H9 (cell line): Measurements from ENCODE around the gene CAND2. TPM values are rescaled to one million over a fixed set of nuclear protein-coding genes. Genes with fewer than 3 reads are reported as not detected.

Experiments
- DNase-seq: peaks from one replicate; pipeline ENCODE4 v3.0.0-alpha.2; 2017
- H2AFZ ChIP-seq: one replicate; pipeline ENCODE4 v1.6.1; 2013; ENCODE audit warnings: mild to moderate bottlenecking, low read length, control low read depth, moderate library complexity
- H2AK5ac ChIP-seq: 2 replicates; pipeline ENCODE4 v1.6.1; 2013; ENCODE audit warnings: low read length, control low read depth, mixed read lengths; ENCODE audit not compliant: insufficient read length
- H2BK120ac ChIP-seq: one replicate; pipeline ENCODE4 v1.6.1; 2013; ENCODE audit warnings: low read depth, mild to moderate bottlenecking, low read length, control low read depth, inconsistent platforms; ENCODE audit not compliant: poor library complexity, severe bottlenecking
- H2BK12ac ChIP-seq: 2 replicates; pipeline ENCODE4 v1.6.1; 2013; ENCODE audit warnings: low read length, control low read depth, mixed read lengths, low read depth; ENCODE audit not compliant: insufficient read length
- H2BK15ac ChIP-seq: 2 replicates; pipeline ENCODE4 v1.6.1; 2013; ENCODE audit warnings: low read depth, low read length, control low read depth
- H2BK20ac ChIP-seq: one replicate; pipeline ENCODE4 v1.6.1; 2013; ENCODE audit warnings: low read depth, mild to moderate bottlenecking, low read length, control low read depth, inconsistent platforms; ENCODE audit not compliant: poor library complexity, severe bottlenecking
- H2BK5ac ChIP-seq: 2 replicates; pipeline ENCODE4 v1.6.1; 2013; ENCODE audit warnings: low read length, control low read depth, mixed read lengths; ENCODE audit not compliant: insufficient read length
- H3K14ac ChIP-seq: 2 replicates; pipeline ENCODE4 v1.6.1; 2013; ENCODE audit warnings: low read length, control low read depth; ENCODE audit not compliant: insufficient read depth
- H3K18ac ChIP-seq: 2 replicates; pipeline ENCODE4 v1.6.1; 2013; ENCODE audit warnings: low read depth, mild to moderate bottlenecking, mixed read lengths, low read length, control low read depth; ENCODE audit not compliant: insufficient read length
- H3K23ac ChIP-seq: 2 replicates; pipeline ENCODE4 v1.6.1; 2013; ENCODE audit warnings: low read length, control low read depth, mixed read lengths, low read depth; ENCODE audit not compliant: insufficient read length
- H3K23me2 ChIP-seq: 2 replicates; pipeline ENCODE4 v1.6.1; 2013; ENCODE audit warnings: low read depth, mild to moderate bottlenecking, mixed read lengths, low read length, control low read depth; ENCODE audit not compliant: insufficient read length, poor library complexity, severe bottlenecking
- H3K27ac ChIP-seq: 2 replicates; pipeline ENCODE4 v1.5.1; 2013; ENCODE audit warnings: low read length, control low read depth, mixed read lengths, low read depth; ENCODE audit not compliant: insufficient read length
- H3K27me3 ChIP-seq: 2 replicates; pipeline ENCODE4 v1.6.1; 2013; ENCODE audit warnings: low read length, control low read depth, inconsistent platforms; ENCODE audit not compliant: insufficient read depth
- H3K4ac ChIP-seq: 2 replicates; pipeline ENCODE4 v1.6.1; 2013; ENCODE audit warnings: low read depth, mild to moderate bottlenecking, control low read depth, inconsistent platforms, low read length, moderate library complexity
- H3K4me1 ChIP-seq: 2 replicates; pipeline ENCODE4 v1.6.1; 2013; ENCODE audit warnings: low read length, control low read depth, inconsistent platforms; ENCODE audit not compliant: insufficient read depth
- H3K4me2 ChIP-seq: 2 replicates; pipeline ENCODE4 v1.6.1; 2013; ENCODE audit warnings: low read length, control low read depth, mixed read lengths; ENCODE audit not compliant: insufficient read length, insufficient read depth
- H3K56ac ChIP-seq: 2 replicates; pipeline ENCODE4 v1.6.1; 2013; ENCODE audit warnings: low read depth, mild to moderate bottlenecking, mixed read lengths, low read length, control low read depth; ENCODE audit not compliant: insufficient read length
- H3K79me1 ChIP-seq: 2 replicates; pipeline ENCODE4 v1.6.1; 2013; ENCODE audit warnings: low read depth, mild to moderate bottlenecking, moderate library complexity, low read length, control low read depth, inconsistent platforms; ENCODE audit not compliant: insufficient read depth, poor library complexity, severe bottlenecking
- H3K79me2 ChIP-seq: 2 replicates; pipeline ENCODE4 v1.6.1; 2013; ENCODE audit warnings: low read length, control low read depth, inconsistent platforms; ENCODE audit not compliant: insufficient read depth
- H3K9ac ChIP-seq: 2 replicates; pipeline ENCODE4 v1.6.1; 2013; ENCODE audit warnings: low read length, control low read depth, mixed read lengths; ENCODE audit not compliant: insufficient read length; ENCODE audit errors: extremely low read depth
- H3K9me3 ChIP-seq: one replicate; pipeline ENCODE4 v1.6.1; 2013; ENCODE audit warnings: low read depth, low read length, inconsistent platforms; ENCODE audit not compliant: control insufficient read depth
- H3T11ph ChIP-seq: one replicate; pipeline ENCODE4 v1.6.1; 2013; ENCODE audit warnings: mild to moderate bottlenecking, low read length, control low read depth, inconsistent platforms
- H4K20me1 ChIP-seq: one replicate; pipeline ENCODE4 v1.6.1; 2013; ENCODE audit not compliant: control insufficient read depth, insufficient read length, insufficient read depth
- H4K5ac ChIP-seq: 2 replicates; pipeline ENCODE4 v1.6.1; 2013; ENCODE audit warnings: low read depth, mild to moderate bottlenecking, mixed read lengths, low read length, control low read depth; ENCODE audit not compliant: insufficient read length
- H4K8ac ChIP-seq: replicated peaks from 2 replicates; pipeline ENCODE4 v1.6.1; 2013; ENCODE audit warnings: low read length, control low read depth, mixed read lengths, low read depth; ENCODE audit not compliant: insufficient read length
- H4K91ac ChIP-seq: 2 replicates; pipeline ENCODE4 v1.6.1; 2013; ENCODE audit warnings: low read depth, mild to moderate bottlenecking, moderate library complexity, mixed read lengths, low read length, control low read depth; ENCODE audit not compliant: insufficient read length
- H3K27ac Mint-ChIP-seq, 3 experiments: 2 replicates in 2 of 3; 3 replicates in 1 of 3; pipeline ENCODE4 v1.8.0; 2020 to 2021; ENCODE audit warnings: mixed read lengths in 3 of 3, mild to moderate bottlenecking in 1 of 3, moderate library complexity in 1 of 3
- H3K27me3 Mint-ChIP-seq: 2 replicates; pipeline ENCODE4 v1.8.0; 2021; ENCODE audit warnings: low read depth, mild to moderate bottlenecking, moderate library complexity, mixed read lengths
- H3K36me3 Mint-ChIP-seq, 3 experiments: 2 replicates in 2 of 3; 3 replicates in 1 of 3; pipeline ENCODE4 v1.8.0; 2020 to 2021; ENCODE audit warnings: low read depth in 3 of 3, mixed read lengths in 3 of 3; ENCODE audit not compliant: insufficient read depth in 1 of 3
- H3K4me1 Mint-ChIP-seq, 2 experiments: 2 replicates each; pipeline ENCODE4 v1.8.0; 2020; ENCODE audit warnings: mixed read lengths in 2 of 2
- H3K4me3 Mint-ChIP-seq, 2 experiments: 2 replicates in 1 of 2; 3 replicates in 1 of 2; pipeline ENCODE4 v1.8.0; 2020 to 2021; ENCODE audit warnings: mild to moderate bottlenecking in 2 of 2, mixed read lengths in 2 of 2, moderate library complexity in 1 of 2
- H3K9me3 Mint-ChIP-seq, 2 experiments: 2 replicates in 1 of 2; 3 replicates in 1 of 2; pipeline ENCODE4 v1.8.0; 2020; ENCODE audit warnings: mild to moderate bottlenecking in 2 of 2, mixed read lengths in 2 of 2, moderate library complexity in 1 of 2
- CTCF ChIP-seq: fragments of 200-600 bp; sonication (generic); conservative IDR thresholded peaks from 3 replicates; pipeline ENCODE4 v1.8.0; 2021; ENCODE audit warnings: antibody characterized with exemption, mild to moderate bottlenecking
- WGBS: extraction: QIAGEN DNeasy Blood & Tissue Kit; methylation state at CpG from one replicate; pipeline ENCODE4 v1.1.7; 2013; ENCODE audit warnings: missing lambda C conversion rate, low lambda C conversion rate, mixed read lengths; ENCODE audit not compliant: insufficient read length; ENCODE audit errors: extremely low coverage; 5-methylcytosine and 5-hydroxymethylcytosine counted together
- total RNA-seq: library from RNA; stranded (reverse); gene quantifications from 2 replicates; pipeline ENCODE4 v1.2.1, GENCODE V29; 2021

The CAND2 gene
- total RNA-seq, 1 experiment from 2014 or later: 10.7 TPM

- no peak overlapping the region for H3K23ac ChIP-seq
- H3K79me1 ChIP-seq: no peaks in the 10 kb centered on the region
- WGBS: no CpG with 5 or more reads among the region's 5 CpGs
- H3K4ac ChIP-seq: no peak overlapping the region
- peaks cover 42% of the 10 kb centered on the region for H3K27me3 Mint-ChIP-seq
- no peaks in the 10 kb centered on the region for H3K27me3 ChIP-seq
- H3K14ac ChIP-seq: no peak overlapping the region
- H3K9ac ChIP-seq: no peak overlapping the region
- no peaks in the 10 kb centered on the region for H3K4me1 ChIP-seq
- no peaks in the 10 kb centered on the region for H3K23me2 ChIP-seq
- H4K8ac ChIP-seq: no peak overlapping the region
- H2BK12ac ChIP-seq: no peak overlapping the region
- H3K9me3 Mint-ChIP-seq: peaks cover 0 to 2% of the 10 kb centered on the region in 2 experiments; a peak in 2 of 5 replicates
- no peaks in the 10 kb centered on the region for H4K20me1 ChIP-seq
- peaks cover 5 to 16% of the 10 kb centered on the region in 2 experiments; a peak in 3 of 4 replicates for H3K4me1 Mint-ChIP-seq
- no peak for DNase-seq
- H2AK5ac ChIP-seq: no peak overlapping the region
- H3K18ac ChIP-seq: no peak overlapping the region
- no peak overlapping the region for H3K4me2 ChIP-seq
- H3K27ac ChIP-seq: no peak overlapping the region
- no peak overlapping the region for H4K5ac ChIP-seq
- H3K27ac Mint-ChIP-seq: no peak overlapping the region
- H2AFZ ChIP-seq: no peak overlapping the region
- no peak overlapping the region for H3T11ph ChIP-seq
- H2BK120ac ChIP-seq: no peak overlapping the region
- no peaks in the 10 kb centered on the region for H3K79me2 ChIP-seq
- no peak overlapping the region for H2BK20ac ChIP-seq
- H3K9me3 ChIP-seq: no peaks in the 10 kb centered on the region
- H4K91ac ChIP-seq: no peak overlapping the region
- no peak overlapping the region for H2BK15ac ChIP-seq
- no peak overlapping the region for H3K4me3 Mint-ChIP-seq
- H2BK5ac ChIP-seq: no peak overlapping the region
- no peak for TF ChIP-seq CTCF
- no peak overlapping the region for H3K56ac ChIP-seq
- H3K36me3 Mint-ChIP-seq: peaks cover 0 to 4% (median 0%) of the 10 kb centered on the region in 3 experiments; a peak in 2 of 7 replicates
These were observed 82.8 kb downstream of the CAND2 start for GRCh38 chr3:12879191-12879815.
